ENCODE data around the gene TSTD2.

- TF ChIP-seq CTCF (IDR thresholded peaks at IDR 0.05) (no peak), POLR2A (IDR thresholded peaks at IDR 0.05) (no peak)
Measured at GRCh38 chr9:97572892-97573365, 60.2 kb downstream of the TSTD2 start.

All from esophagus squamous epithelium (tissue), 4 donors.